Activated naive CD8-positive, alpha-beta T cell treated with anti-CD3 and anti-CD28 coated beads, Interleukin-2, amount 10 ng/mL, durations not matched to agents 7 days and 5 days (primary cell): ENCODE data around the gene FLG. TPM values are rescaled to one million over a fixed set of nuclear protein-coding genes. Genes with fewer than 3 reads are reported as not detected.
"Not testable (repeated sequence)": the region's sequence is repeated elsewhere in the genome, so short reads cannot be mapped to it uniquely, and the experiment has no call there.

Experiments used
- ATAC-seq: fragments of 150-1000 bp; cut with Tn5 transposase; one replicate; pipeline ENCODE4 v1.10.0; 2021; ENCODE audit warnings: low read depth, moderate library complexity
- POLR2A ChIA-PET: fragments of 350-600 bp; sonication (Branson Sonifier 250); formaldehyde crosslinking; loops from one replicate; lab custom pipeline; 2021; ENCODE audit warnings: antibody characterized with exemption; lab: Charles Lee
- DNase-seq: peaks from one replicate; pipeline ENCODE4 v3.0.0; 2021
- H3K27ac Mint-ChIP-seq: one replicate; pipeline ENCODE4 v1.8.0; 2022; ENCODE audit warnings: mild to moderate bottlenecking, mixed read lengths
- H3K27me3 Mint-ChIP-seq: one replicate; pipeline ENCODE4 v1.8.0; 2022; ENCODE audit warnings: mild to moderate bottlenecking, moderate library complexity, mixed read lengths
- H3K36me3 Mint-ChIP-seq: one replicate; pipeline ENCODE4 v1.8.0; 2021; ENCODE audit warnings: mild to moderate bottlenecking, mixed read lengths
- H3K4me1 Mint-ChIP-seq: one replicate; pipeline ENCODE4 v1.8.0; 2021; ENCODE audit warnings: mixed read lengths
- H3K4me3 Mint-ChIP-seq: one replicate; pipeline ENCODE4 v1.8.0; 2022; ENCODE audit warnings: mild to moderate bottlenecking, moderate library complexity, mixed read lengths
- H3K9me3 Mint-ChIP-seq: one replicate; pipeline ENCODE4 v1.8.0; 2021; ENCODE audit warnings: mixed read lengths
- total RNA-seq, 2 experiments: library from RNA; stranded (reverse); gene quantifications; one replicate each; pipeline ENCODE4 v1.2.3, GENCODE V29; 2021

FLG gene
- total RNA-seq, 2 experiments from 2014 or later: not detected

GRCh38 chr1:152313319-152313801 lies 11.7 kb downstream of the FLG start:
- DNase-seq: no peak
- Mint-ChIP-seq H3K9me3 (peaks cover 12% of the 10 kb centered on the region), H3K4me3 (no peak overlapping the region), H3K36me3 (peaks cover 1% of the 10 kb centered on the region), H3K27ac (no peak overlapping the region), H3K27me3 (peaks cover 3% of the 10 kb centered on the region), H3K4me1 (no peaks in the 10 kb centered on the region)
- no peak for ATAC-seq
- POLR2A ChIA-PET: no interaction called here

GRCh38 chr1:152312169-152312568 lies 12.9 kb downstream of the FLG start:
- H3K27me3 Mint-ChIP-seq, H3K27ac Mint-ChIP-seq, ATAC-seq, H3K4me1 Mint-ChIP-seq, POLR2A ChIA-PET, H3K36me3 Mint-ChIP-seq, H3K4me3 Mint-ChIP-seq, DNase-seq: not testable (repeated sequence)
- H3K9me3 Mint-ChIP-seq: peaks cover 16% of the 10 kb centered on the region

GRCh38 chr1:152309955-152310354 lies 15.1 kb downstream of the FLG start:
- H3K9me3 Mint-ChIP-seq: peaks cover 16% of the 10 kb centered on the region
- POLR2A ChIA-PET: no interaction called here
- H3K36me3 Mint-ChIP-seq: peaks cover 3% of the 10 kb centered on the region
- DNase-seq: no peak
- ATAC-seq: no peak
- no peak overlapping the region for H3K27ac Mint-ChIP-seq
- H3K27me3 Mint-ChIP-seq: peaks cover 3% of the 10 kb centered on the region
- no peak overlapping the region for H3K4me3 Mint-ChIP-seq
- no peaks in the 10 kb centered on the region for H3K4me1 Mint-ChIP-seq

GRCh38 chr1:152309320-152309901 lies 15.6 kb downstream of the FLG start:
- H3K27me3 Mint-ChIP-seq, H3K4me3 Mint-ChIP-seq, DNase-seq, H3K36me3 Mint-ChIP-seq, POLR2A ChIA-PET, H3K4me1 Mint-ChIP-seq, H3K27ac Mint-ChIP-seq, ATAC-seq: not testable (repeated sequence)
- H3K9me3 Mint-ChIP-seq: peaks cover 16% of the 10 kb centered on the region

- POLR2A ChIA-PET: not testable (repeated sequence)
Measured at GRCh38 chr1:152308758-152309157, 16.3 kb downstream of the FLG start.

GRCh38 chr1:152307970-152308369 lies 17.1 kb downstream of the FLG start:
- POLR2A ChIA-PET, H3K27me3 Mint-ChIP-seq, DNase-seq, H3K36me3 Mint-ChIP-seq, H3K4me3 Mint-ChIP-seq, ATAC-seq, H3K27ac Mint-ChIP-seq, H3K4me1 Mint-ChIP-seq: not testable (repeated sequence)
- H3K9me3 Mint-ChIP-seq: peaks cover 13% of the 10 kb centered on the region

More at GRCh38 chr1:152308758-152309157, 16.3 kb downstream of the FLG start:
- not testable (repeated sequence) for ATAC-seq, H3K27me3 Mint-ChIP-seq, H3K27ac Mint-ChIP-seq, DNase-seq, H3K36me3 Mint-ChIP-seq, H3K4me1 Mint-ChIP-seq, H3K4me3 Mint-ChIP-seq
- peaks cover 13% of the 10 kb centered on the region for H3K9me3 Mint-ChIP-seq

- H3K9me3 Mint-ChIP-seq: peaks cover 17% of the 10 kb centered on the region
- H3K4me1 Mint-ChIP-seq, ATAC-seq, DNase-seq, H3K27me3 Mint-ChIP-seq, H3K27ac Mint-ChIP-seq, H3K36me3 Mint-ChIP-seq, POLR2A ChIA-PET, H3K4me3 Mint-ChIP-seq: not testable (repeated sequence)
Measured at GRCh38 chr1:152306123-152306522, 18.9 kb downstream of the FLG start.

GRCh38 chr1:152304773-152305172 lies 20.3 kb downstream of the FLG start:
- H3K36me3 Mint-ChIP-seq, H3K4me1 Mint-ChIP-seq, H3K9me3 Mint-ChIP-seq, H3K4me3 Mint-ChIP-seq, H3K27me3 Mint-ChIP-seq, ATAC-seq, H3K27ac Mint-ChIP-seq, POLR2A ChIA-PET, DNase-seq: not testable (repeated sequence)

- H3K4me3 Mint-ChIP-seq, H3K4me1 Mint-ChIP-seq, H3K9me3 Mint-ChIP-seq, H3K36me3 Mint-ChIP-seq, POLR2A ChIA-PET, H3K27ac Mint-ChIP-seq, ATAC-seq, DNase-seq, H3K27me3 Mint-ChIP-seq: not testable (repeated sequence)
Measured at GRCh38 chr1:152303139-152303872, 21.7 kb downstream of the FLG start.

GRCh38 chr1:152256394-152256793 lies 68.6 kb downstream of the FLG start:
- H3K27me3 Mint-ChIP-seq, H3K4me1 Mint-ChIP-seq, ATAC-seq, POLR2A ChIA-PET, H3K36me3 Mint-ChIP-seq, H3K4me3 Mint-ChIP-seq, DNase-seq, H3K27ac Mint-ChIP-seq: not testable (repeated sequence)
- peaks cover 11% of the 10 kb centered on the region for H3K9me3 Mint-ChIP-seq

Other genes with a start within 250 kb of the FLG start
- gene TCHHL1, start 236.2 kb downstream of the FLG start, total RNA-seq: not detected
- under 1 TPM; 0.06 to 0.08 TPM for gene TCHH, start 209.8 kb downstream of the FLG start, total RNA-seq
- gene RPTN, start 166.0 kb downstream of the FLG start, total RNA-seq: not detected
- not detected for gene HRNR, start 101.0 kb downstream of the FLG start, total RNA-seq
- not detected for gene FLG2, start 34.8 kb upstream of the FLG start, total RNA-seq
- not detected for gene CRNN, start 89.0 kb upstream of the FLG start, total RNA-seq
- not detected for gene LCE5A, start 185.6 kb upstream of the FLG start, total RNA-seq
- gene CRCT1, start 189.2 kb upstream of the FLG start, total RNA-seq: not detected
- not detected for gene LCE3E, start 241.5 kb upstream of the FLG start, total RNA-seq